SK-MEL-5 (cell line): Measurements from ENCODE around the gene PAK4. TPM values are rescaled to one million over a fixed set of nuclear protein-coding genes. Genes with fewer than 3 reads are reported as not detected.

Experiments used
- total RNA-seq: library from RNA; depleted of rRNA; stranded (reverse); fragments of >200 nt; shearing (Covaris generic); gene quantifications from 2 replicates; pipeline ENCODE4 v1.2.3, GENCODE V29; 2014; rRNA removed

The PAK4 gene
- total RNA-seq, 1 experiment from 2014 or later = 3.7 TPM

Other genes starting within 250 kb of the PAK4 start
- 0.87 and 1.2 TPM in 2 replicates for gene RINL, start 247.5 kb upstream of the PAK4 start, total RNA-seq
- 37.9 and 39.5 TPM in 2 replicates for gene SIRT2, start 226.2 kb upstream of the PAK4 start, total RNA-seq
- 16.8 and 17.9 TPM in 2 replicates for gene NFKBIB, start 225.8 kb upstream of the PAK4 start, total RNA-seq
- not detected in 2 replicates for gene CCER2, start 213.6 kb upstream of the PAK4 start, total RNA-seq
- gene SARS2, start 195.0 kb upstream of the PAK4 start, total RNA-seq = 19.0 and 22.7 TPM in 2 replicates
- 73.1 and 83.7 TPM in 2 replicates for gene MRPS12, start 194.8 kb upstream of the PAK4 start, total RNA-seq
- 29.0 and 30.3 TPM in 2 replicates for gene FBXO17, start 150.0 kb upstream of the PAK4 start, total RNA-seq
- gene FBXO27, start 93.2 kb upstream of the PAK4 start, total RNA-seq = 0.32 and 1.0 TPM in 2 replicates
- 0.05 TPM in 1 of 2 replicates, not detected in the other for gene ACP7, start 41.4 kb upstream of the PAK4 start, total RNA-seq
- 0.21 and 0.67 TPM in 2 replicates for gene NCCRP1, start 71.2 kb downstream of the PAK4 start, total RNA-seq
- not detected in 2 replicates for gene SYCN, start 78.5 kb downstream of the PAK4 start, total RNA-seq
- not detected in 2 replicates for gene IFNL3, start 119.2 kb downstream of the PAK4 start, total RNA-seq
- gene IFNL4, start 123.1 kb downstream of the PAK4 start, total RNA-seq = not detected in 2 replicates
- not detected in 2 replicates for gene IFNL2, start 142.6 kb downstream of the PAK4 start, total RNA-seq
- not detected in 2 replicates for gene IFNL1, start 170.6 kb downstream of the PAK4 start, total RNA-seq
- 1.6 TPM in 2 replicates for gene LRFN1, start 195.1 kb downstream of the PAK4 start, total RNA-seq
- gene GMFG, start 210.3 kb downstream of the PAK4 start, total RNA-seq = 0.58 and 0.88 TPM in 2 replicates
- gene SAMD4B, start 216.6 kb downstream of the PAK4 start, total RNA-seq = 69.9 and 78.5 TPM in 2 replicates